Measurements from ENCODE around the gene EHF.

The EHF gene

DNA sequence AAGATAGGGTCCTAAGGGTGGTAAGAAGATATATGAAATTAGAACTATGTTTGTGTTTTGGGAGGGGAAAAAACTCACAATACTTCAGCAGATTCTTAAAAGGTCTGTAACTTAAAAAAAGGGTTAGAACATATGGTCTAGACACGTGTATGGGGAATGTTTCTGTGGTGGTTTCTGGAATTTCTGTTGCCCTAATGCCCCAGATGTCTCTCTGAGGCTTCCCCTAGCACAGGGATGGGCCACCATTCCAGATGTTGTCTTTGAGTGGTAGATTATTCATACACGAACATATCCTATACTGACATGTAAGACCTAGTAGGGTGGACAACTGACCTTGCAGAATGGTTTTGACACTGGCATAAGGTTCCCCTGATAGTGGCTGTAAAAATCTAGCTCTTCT lies 26.2 kb downstream of the EHF start:
- no peak for DNase-seq

- no peak for DNase-seq
Observed at GRCh38 chr11:34647532-34647931, 26.6 kb downstream of the EHF start.

DNA sequence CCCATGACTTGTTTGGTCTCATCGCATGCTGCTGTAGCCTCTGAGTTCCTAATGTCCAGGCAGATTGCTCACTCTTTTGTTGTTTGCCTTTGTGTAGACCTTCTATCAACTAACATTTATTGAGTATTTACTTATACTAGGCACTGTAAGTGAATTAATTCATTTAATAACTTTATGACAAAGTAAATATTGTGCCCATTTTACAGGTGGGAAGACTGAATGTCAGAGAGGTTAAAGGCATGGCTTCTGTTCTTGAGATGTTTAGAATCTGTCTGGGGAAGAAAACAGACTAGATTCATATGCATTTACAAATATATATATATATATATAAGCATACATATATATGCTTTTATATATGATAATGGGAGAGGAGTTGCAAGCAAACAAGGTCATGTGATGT lies 27.1 kb downstream of the EHF start:
- DNase-seq: no peak

DNA sequence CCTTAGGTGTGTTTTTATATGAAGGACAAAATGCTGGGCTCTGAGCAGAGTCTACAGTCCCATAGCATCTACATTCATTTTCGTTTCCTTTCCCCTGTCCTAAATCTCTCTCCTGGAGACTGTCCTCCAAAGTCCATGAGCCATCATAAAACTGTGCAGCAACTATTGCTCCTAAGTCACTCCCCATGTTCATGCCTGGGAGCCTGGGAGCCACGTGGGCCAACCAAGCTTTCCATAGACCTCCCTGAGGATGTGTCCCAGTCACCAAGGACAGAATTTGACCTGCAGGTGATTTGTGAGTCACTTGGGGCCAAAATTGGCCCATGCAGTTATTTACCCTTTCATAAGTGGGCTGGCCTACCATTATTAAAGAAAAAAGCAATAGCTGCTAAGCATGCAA lies 28.7 kb downstream of the EHF start:
- DNase-seq: no peak

GRCh38 chr11:34650528-34650927 lies 29.6 kb downstream of the EHF start:
- peak; percentile 94 for DNase-seq

DNA sequence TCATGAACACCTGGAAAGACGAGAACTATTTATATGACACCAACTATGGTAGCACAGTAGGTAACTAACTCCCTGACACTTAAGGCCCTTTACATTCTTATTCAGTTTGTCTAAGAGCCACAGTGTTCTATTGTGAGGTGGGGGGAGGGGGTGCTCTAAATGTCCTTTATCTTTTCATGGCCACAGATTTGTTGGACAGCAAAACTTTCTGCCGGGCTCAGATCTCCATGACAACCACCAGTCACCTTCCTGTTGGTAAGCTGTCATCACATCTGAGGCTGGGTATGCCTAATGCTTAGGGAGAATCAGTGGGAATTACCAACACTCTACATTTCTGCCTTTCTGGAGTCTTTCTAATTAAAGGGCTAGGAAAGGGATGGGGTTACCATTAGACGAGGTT lies 30.7 kb downstream of the EHF start:
- DNase-seq: no peak

DNA sequence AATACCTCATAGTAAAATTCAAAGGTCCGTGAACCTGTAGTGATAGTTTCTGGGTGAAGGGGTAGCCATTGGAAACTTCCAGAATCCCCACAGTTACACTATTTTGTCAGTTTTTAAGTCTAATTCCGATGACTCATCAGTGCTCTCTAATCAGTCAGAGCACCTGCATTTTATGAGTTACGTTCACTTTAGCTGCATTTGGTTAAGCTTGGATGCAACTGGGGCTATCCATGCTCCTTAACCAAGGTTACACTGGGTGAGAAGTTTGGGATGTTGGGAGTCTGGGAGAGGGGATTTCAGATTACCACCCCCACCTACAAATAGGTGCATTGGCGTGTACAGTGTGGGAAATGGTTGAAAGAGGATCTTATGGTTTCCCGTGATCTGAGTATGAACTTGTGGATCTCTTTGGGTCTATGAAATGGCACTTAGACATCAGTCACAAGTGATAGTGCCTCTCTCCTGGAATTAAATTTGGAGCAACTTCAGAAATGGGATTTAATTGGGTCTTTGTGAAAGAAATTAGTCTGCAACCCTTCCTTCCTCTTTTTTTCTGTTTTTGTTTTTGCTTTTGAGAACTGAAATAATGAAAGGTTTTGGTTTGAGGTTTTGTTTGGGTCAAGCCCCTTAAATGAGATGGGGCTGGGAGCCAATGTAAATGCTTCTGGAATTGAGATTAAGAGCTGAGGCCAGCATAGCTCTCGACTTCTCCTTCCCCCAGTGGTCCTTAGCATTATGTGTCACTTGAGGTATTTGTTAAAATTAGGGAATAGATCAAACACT lies 31.5 kb downstream of the EHF start:
- DNase-seq: no peak

- DNase-seq: no peak
Observed at GRCh38 chr11:34653031-34653430, 32.1 kb downstream of the EHF start.

DNA sequence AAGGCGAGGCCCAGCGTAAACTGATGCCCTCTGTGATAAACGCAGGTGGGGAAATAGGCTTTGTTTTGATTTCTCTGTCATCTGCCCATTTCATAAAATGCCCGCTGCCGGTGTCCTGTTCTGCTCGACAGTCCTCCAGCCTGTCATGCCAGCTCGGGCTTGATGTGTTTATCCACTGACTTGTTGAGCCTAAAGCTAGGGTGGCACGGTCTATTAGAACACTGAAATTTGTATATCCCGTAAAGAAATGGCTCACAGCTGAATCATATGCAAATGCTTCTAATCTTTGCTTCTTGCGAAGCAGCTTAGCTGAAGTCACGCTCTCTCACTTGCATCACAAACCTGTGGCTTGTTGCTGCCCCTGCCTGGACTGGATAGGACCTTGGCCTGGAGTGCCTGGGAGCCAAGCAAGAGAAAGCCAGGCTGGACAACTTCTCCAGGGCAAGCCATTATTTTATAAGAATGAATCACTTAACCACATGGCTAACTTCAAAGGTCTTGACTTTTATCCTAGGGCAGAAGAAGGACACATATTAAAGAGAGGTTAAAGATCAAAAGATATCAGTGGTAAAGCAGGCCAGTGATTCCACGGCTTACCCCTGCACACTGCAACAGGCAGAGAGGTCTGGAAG lies 33.1 kb downstream of the EHF start:
- no peak for DNase-seq

- no peak for DNase-seq
Observed at GRCh38 chr11:34654483-34655334, 33.8 kb downstream of the EHF start.

DNA sequence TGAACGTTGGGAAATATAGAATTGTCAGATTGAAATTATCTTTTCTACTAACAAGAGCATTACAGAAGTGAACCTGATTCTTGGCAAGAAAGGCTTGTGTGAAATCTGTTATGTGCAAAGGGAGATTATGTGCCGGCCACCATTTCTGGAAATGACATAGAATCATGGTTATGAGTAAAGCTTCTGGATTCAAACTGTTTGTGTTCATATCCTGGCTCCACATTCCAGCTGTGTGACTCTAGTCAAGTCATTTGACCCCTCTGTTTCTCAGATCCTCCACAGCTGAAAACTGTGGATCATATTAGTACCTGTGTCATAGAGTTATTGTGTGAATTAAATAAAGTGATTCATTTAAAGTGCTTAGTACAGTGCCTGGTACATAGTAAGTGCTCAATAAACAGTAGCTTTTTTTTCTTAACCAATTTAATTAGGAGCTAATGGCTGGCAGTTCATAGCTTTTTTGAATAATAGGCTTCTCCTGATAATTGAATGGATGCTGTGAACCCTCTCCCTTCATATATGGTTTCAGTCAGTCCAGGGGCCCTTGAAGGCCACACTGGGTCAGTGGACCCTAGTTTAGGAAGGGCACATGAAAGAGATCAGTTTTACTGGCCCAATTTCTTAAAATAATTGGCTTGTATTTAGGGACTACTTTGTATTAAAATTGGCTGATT lies 34.6 kb downstream of the EHF start:
- DNase-seq: peak; percentile 6

- DNase-seq: no peak
Observed at GRCh38 chr11:34656062-34656720, 35.3 kb downstream of the EHF start.

DNA sequence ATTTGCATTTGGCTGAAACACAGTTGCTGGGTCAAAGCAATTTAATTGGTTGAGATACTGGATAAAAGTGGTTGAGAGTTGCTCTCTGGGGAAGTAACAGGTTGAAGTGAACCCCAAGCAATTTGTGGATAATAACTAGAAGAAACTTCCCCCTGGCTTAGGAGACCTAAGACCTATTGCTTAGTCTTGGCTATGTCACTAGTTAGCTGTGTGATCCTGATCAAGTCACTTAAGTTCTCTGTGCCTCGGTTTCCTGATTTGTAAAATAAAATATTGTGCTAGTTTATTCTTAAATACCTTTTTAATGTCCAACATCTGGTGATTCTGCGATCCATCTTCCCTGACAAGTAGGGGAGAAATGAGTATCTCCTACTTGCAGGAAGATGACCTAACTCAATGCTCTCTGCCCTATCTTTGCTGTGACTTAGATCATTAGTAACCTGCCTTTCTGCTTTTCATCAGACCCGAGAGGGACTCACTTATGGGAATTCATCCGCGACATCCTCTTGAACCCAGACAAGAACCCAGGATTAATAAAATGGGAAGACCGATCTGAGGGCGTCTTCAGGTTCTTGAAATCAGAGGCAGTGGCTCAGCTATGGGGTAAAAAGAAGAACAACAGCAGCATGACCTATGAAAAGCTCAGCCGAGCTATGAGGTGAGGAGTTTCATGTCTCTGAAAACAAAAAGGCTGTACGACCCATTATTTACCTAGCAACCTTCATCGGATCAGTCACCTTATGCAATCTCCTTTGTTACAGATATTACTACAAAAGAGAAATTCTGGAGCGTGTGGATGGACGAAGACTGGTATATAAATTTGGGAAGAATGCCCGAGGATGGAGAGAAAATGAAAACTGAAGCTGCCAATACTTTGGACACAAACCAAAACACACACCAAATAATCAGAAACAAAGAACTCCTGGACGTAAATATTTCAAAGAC lies 37.5 kb downstream of the EHF start:
- no peak for DNase-seq

DNA sequence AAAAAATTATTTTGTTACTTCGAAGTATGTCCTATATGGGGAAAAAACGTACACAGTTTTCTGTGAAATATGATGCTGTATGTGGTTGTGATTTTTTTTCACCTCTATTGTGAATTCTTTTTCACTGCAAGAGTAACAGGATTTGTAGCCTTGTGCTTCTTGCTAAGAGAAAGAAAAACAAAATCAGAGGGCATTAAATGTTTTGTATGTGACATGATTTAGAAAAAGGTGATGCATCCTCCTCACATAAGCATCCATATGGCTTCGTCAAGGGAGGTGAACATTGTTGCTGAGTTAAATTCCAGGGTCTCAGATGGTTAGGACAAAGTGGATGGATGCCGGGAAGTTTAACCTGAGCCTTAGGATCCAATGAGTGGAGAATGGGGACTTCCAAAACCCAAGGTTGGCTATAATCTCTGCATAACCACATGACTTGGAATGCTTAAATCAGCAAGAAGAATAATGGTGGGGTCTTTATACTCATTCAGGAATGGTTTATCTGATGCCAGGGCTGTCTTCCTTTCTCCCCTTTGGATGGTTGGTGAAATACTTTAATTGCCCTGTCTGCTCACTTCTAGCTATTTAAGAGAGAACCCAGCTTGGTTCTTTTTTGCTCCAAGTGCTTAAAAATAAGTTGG lies 38.3 kb downstream of the EHF start:
- DNase-seq: no peak

DNA sequence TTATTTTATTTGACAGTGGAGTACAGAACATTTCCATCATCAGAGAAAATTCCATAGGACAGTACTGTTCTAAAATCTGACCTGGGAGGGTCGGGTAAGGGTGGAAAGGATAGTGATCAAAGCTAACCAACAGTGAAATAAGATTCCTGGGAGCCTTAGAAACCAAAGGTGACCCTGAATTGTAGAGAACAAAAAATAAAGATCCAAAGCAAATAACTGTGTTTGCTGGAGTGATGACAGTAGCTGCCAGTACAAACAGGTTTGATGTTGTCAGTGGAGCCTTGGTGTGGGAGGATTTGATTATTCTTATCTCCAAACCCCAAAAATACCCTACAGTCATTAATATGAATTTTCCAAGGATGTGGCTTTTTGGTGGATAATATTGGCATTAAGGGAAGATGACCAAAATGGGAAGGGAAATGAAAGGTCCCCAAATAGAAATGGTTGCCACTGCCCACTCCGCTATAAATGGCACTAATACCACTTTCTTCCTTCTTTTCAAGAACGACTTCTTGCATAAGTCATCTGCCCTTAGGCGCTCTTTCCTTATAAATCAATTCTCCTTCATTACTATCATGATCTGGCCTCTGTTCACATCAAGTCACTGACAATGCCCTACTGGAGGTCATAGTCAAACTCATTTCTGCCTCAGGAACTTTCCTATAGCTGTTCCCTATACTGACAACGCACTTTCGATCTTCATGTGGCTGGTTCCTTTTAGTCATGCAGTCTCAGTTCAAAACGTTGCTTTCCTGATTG lies 44.4 kb downstream of the EHF start:
- DNase-seq: no peak

DNA sequence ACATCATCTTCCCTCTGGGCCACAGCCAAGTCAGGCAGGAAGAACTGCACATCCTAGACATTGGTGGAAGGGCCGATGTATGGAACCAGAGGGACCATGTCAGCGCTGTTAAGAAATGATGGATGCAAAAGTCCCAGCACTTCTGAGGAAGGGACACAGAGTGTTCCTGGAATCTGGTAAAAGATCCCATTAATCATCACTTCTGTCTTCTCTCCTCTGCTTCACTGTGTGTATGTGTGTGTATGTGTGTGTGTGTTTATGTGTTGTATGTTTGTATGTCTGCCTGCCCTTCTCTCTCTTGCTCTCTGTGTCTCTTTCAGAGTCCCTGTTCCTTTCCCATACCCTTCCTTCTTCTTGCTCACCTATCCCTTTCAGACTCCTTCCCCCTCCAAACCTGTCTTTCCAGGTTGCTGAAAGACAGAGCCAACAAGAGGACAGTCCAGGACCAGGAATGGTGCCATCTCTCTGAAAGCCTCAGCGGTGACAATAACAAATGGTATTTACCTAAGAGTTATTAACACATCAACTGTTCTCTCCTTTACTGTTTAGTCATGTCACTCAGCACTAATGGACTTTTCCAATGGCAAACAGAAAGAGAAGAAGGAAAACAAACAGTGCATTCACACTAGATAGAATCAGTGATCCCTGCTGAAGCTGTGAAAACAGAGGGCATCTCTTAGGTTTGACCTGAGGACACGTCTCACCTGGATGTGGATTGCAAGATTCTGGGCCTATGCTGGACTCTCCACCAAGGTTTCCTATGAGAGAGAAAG lies 47.1 kb downstream of the EHF start:
- no peak for DNase-seq

GRCh38 chr11:34668583-34669053 lies 47.7 kb downstream of the EHF start:
- DNase-seq: no peak

- no peak for DNase-seq
Observed at GRCh38 chr11:34669458-34669857, 48.6 kb downstream of the EHF start.

DNA sequence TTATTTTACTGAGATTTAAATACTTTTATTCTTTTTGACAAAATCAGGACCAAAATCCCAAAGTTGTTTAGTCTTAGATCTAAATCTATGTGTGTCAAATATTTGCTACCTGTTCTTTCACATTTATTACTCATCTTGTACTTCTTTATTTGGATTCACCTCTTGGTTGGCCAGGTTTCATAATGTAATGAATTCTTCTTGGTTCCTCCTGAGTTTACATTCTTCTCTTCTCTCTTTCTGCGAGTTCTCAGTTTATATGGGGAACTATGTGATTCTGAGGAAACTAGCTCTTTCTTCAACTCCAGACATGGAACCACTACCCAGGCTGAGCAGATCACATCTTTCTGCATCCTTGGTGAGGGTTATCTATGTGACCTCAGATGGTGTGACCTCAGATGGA lies 50.2 kb downstream of the EHF start:
- no peak for DNase-seq

All from activated CD4-positive, alpha-beta T cell treated with anti-CD3 and anti-CD28 coated beads, Interleukin-2, amount 50 U/mL, for 16 hours (primary cell).